GM06990 (cell line): ENCODE data around the gene TRAM2.

Experiments used
- DNase-seq: peaks from one replicate; pipeline ENCODE4 v3.0.0-alpha.2; 2011; ENCODE audit not compliant: insufficient read length; ENCODE audit errors: extremely low read depth
- H3K27me3 ChIP-seq: replicated peaks from 2 replicates; pipeline ENCODE4 v1.6.0; 2011; ENCODE audit warnings: low read length; ENCODE audit not compliant: control insufficient read depth, insufficient read depth
- H3K36me3 ChIP-seq: 2 replicates; pipeline ENCODE4 v1.5.1; 2011; ENCODE audit warnings: low read length; ENCODE audit not compliant: control insufficient read depth, insufficient read depth
- H3K4me3 ChIP-seq: replicated peaks from 2 replicates; pipeline ENCODE4 v1.5.1; 2011; ENCODE audit warnings: low read depth, mild to moderate bottlenecking, control low read depth, low read length
- CTCF ChIP-seq: IDR thresholded peaks from 2 replicates; pipeline ENCODE4 v1.5.1; 2011; ENCODE audit warnings: low read length, control low read depth, mild to moderate bottlenecking, inconsistent platforms; ENCODE audit not compliant: insufficient read depth, poor library complexity, severe bottlenecking

Gene TRAM2

DNA sequence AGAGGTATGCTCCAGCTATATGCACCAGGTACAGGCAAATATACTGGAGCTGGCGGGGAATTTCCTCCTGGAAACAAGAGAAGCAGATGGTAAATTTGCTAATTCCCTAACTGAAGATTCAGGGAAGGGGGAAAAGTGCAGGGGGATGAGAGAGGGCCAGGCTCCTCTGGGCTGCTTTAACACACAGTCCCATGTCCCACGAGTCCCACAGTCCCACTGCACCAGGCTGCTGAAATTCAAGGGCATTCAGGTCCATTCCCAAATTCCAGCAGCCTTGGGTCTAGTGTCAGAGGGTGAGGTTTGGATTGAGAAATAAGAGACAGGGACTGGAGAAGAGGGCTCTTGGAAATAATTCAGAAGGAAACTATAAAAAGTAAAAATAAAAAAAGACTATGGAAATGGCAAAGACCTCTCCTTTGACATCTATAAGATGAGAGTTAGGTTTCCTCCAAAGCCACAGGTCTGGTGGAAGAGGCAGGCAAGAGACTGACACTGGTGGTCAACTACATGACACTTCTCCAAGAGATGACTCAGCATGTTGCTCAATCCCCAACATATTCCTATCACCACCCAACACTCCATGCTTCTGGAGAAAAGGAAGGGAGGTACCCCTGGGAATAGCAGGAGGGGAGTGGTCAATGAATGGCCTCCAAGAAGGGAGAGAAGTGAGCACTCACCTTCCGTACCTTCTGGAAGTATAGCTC, 69.2 kb downstream of the TRAM2 start:
- Histone ChIP-seq H3K27me3 (no peaks in the 10 kb centered on the region), H3K36me3 (peaks cover 55% of the 10 kb centered on the region), H3K4me3 (no peak overlapping the region)
- no peak for DNase-seq
- no peak for TF ChIP-seq CTCF

GRCh38 chr6:52506476-52506875, 70.4 kb downstream of the TRAM2 start:
- Histone ChIP-seq H3K4me3 (no peak overlapping the region), H3K27me3 (no peaks in the 10 kb centered on the region), H3K36me3 (peaks cover 52% of the 10 kb centered on the region)
- no peak for TF ChIP-seq CTCF
- no peak for DNase-seq

- DNase-seq, result no peak
- Histone ChIP-seq H3K4me3 (no peak overlapping the region), H3K36me3 (peaks cover 48% of the 10 kb centered on the region), H3K27me3 (no peaks in the 10 kb centered on the region)
- peak; percentile 25 for TF ChIP-seq CTCF
Observed at GRCh38 chr6:52505726-52506409, 71.0 kb downstream of the TRAM2 start.

GRCh38 chr6:52504782-52505136, 72.1 kb downstream of the TRAM2 start:
- peaks cover 44% of the 10 kb centered on the region for H3K36me3 ChIP-seq

GRCh38 chr6:52503851-52504781, 72.7 kb downstream of the TRAM2 start:
- Histone ChIP-seq H3K4me3 (no peak overlapping the region), H3K27me3 (no peaks in the 10 kb centered on the region), H3K36me3 (peaks cover 41% of the 10 kb centered on the region)
- DNase-seq, result no peak
- TF ChIP-seq CTCF, result no peak

More at GRCh38 chr6:52504782-52505136, 72.1 kb downstream of the TRAM2 start:
- Histone ChIP-seq H3K27me3 (no peaks in the 10 kb centered on the region), H3K4me3 (no peak overlapping the region)
- TF ChIP-seq CTCF, result no peak
- no peak for DNase-seq
